Measurements from ENCODE around the gene SSMEM1.

GRCh38 chr7:130179631-130180030 is 28.0 kb upstream of the SSMEM1 start:
- no peak for TF ChIP-seq CTCF (IDR thresholded peaks at IDR 0.05; ENCODE audit: insufficient read depth, low read length, poor library complexity, severe bottlenecking)
- TF ChIP-seq EZH2phosphoT487 (conservative IDR thresholded peaks at IDR 0.05; ENCODE audit: low read length): no peak

Measured in SU-DHL-6 (cell line).